ENCODE data around the gene PPP1R9A.

DNA sequence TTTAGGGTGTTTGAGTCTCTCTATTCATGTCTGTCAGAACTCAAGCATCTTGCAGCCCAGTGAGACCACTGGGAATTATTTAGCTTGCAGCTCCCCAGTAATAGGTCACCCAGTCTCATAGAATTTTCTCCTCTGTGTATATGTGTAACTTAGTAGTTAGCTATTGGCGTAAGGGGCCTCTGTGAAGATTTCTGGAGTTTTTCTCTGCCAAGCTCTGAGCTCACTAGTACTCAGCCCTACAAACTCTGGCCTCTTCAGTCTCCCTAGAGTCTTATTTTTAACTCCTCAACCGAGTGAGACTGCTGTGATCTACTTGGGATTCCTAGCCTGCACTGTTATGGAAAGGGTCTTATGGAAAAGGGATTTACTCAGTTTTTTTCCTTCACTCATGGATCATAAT, 90.2 kb downstream of the PPP1R9A start:
- TF ChIP-seq, protein P1, sequence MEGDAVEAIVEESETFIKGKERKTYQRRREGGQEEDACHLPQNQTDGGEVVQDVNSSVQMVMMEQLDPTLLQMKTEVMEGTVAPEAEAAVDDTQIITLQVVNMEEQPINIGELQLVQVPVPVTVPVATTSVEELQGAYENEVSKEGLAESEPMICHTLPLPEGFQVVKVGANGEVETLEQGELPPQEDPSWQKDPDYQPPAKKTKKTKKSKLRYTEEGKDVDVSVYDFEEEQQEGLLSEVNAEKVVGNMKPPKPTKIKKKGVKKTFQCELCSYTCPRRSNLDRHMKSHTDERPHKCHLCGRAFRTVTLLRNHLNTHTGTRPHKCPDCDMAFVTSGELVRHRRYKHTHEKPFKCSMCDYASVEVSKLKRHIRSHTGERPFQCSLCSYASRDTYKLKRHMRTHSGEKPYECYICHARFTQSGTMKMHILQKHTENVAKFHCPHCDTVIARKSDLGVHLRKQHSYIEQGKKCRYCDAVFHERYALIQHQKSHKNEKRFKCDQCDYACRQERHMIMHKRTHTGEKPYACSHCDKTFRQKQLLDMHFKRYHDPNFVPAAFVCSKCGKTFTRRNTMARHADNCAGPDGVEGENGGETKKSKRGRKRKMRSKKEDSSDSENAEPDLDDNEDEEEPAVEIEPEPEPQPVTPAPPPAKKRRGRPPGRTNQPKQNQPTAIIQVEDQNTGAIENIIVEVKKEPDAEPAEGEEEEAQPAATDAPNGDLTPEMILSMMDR (conservative IDR thresholded peaks at IDR 0.05): no peak
- TF ChIP-seq ZFX (IDR thresholded peaks at IDR 0.05): no peak
